GM18505 (cell line): Measurements from ENCODE around the gene NSD1.
"Not testable (repeated sequence)": the region's sequence is repeated elsewhere in the genome, so short reads cannot be mapped to it uniquely, and the experiment has no call there.

ENCODE experiments used
- ATAC-seq: cut with Tn5 transposase; IDR thresholded peaks from one replicate; pipeline ENCODE4 v1.9.1; 2021; ENCODE audit not compliant: unreplicated experiment
- POLR2A ChIP-seq: IDR thresholded peaks from 4 replicates; pipeline ENCODE4 v1.6.1; 2011; ENCODE audit warnings: borderline replicate concordance; ENCODE audit not compliant: insufficient read depth, insufficient read length; ENCODE audit errors: extremely low read depth

NSD1 gene

DNA sequence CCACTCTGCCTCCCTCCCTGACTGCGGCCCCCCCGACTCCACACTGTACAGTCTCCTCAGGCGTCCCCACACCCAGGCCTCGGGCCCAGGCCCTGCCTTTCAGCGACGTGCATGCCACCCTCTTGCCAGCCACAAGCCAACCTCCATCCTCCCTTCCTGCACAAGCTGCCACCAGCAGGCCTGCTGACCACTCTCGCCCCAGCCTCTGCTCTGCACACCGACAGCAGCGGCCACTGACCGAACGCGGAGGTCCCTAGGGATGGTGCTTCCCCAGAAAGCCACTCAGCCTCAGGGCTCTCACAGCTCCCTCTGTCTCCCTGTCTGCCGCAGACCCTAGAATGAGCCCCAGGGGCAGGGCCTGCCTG, 199.3 kb downstream of the NSD1 start:
- no peak for ATAC-seq
- TF ChIP-seq POLR2A: no peak

- no peak for ATAC-seq
- TF ChIP-seq POLR2A: no peak
Measured at GRCh38 chr5:177333420-177334154, 200.0 kb downstream of the NSD1 start.

DNA sequence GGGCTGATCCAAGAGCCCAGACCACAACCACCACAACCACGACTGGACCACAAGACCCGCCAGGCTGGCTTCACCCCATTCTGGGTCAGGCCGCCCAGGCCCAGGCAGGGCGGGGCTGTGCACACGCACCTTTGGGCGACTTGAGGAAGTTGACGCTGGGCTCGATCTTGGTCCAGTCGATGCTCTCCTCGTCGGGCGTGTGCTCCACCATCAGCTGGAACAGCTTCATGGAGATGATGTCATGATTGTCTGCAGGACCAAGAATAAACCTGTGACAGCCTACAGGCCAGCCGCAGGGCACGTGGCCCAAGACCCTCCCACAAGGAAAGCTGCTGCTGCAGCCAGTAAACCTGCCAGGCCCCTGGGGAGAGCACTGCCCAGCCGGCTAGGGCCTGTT, 200.6 kb downstream of the NSD1 start:
- no peak for TF ChIP-seq POLR2A

GRCh38 chr5:177334781-177335700, 201.5 kb downstream of the NSD1 start:
- no peak for ATAC-seq
- no peak for TF ChIP-seq POLR2A

More for the DNA sequence above, 200.6 kb downstream of the NSD1 start:
- no peak for ATAC-seq

DNA sequence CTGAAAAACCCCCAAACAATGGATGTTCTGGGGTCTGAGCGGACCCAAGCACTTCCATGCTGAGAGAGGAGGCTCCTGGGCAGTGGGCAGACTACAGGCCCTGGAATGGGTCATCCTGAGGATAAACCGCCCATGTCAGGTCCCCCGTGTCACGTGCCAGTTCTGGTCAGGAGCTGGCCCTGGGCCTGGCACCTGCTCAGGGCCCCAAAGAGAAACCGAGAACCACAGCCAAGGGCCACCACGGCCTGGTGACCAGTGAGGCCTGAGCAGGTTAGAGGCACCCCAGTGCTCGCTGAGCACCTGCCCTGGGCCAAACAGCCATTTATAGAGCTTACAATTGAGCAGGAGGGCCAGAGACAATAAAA, 202.1 kb downstream of the NSD1 start:
- no peak for ATAC-seq
- TF ChIP-seq POLR2A: no peak

DNA sequence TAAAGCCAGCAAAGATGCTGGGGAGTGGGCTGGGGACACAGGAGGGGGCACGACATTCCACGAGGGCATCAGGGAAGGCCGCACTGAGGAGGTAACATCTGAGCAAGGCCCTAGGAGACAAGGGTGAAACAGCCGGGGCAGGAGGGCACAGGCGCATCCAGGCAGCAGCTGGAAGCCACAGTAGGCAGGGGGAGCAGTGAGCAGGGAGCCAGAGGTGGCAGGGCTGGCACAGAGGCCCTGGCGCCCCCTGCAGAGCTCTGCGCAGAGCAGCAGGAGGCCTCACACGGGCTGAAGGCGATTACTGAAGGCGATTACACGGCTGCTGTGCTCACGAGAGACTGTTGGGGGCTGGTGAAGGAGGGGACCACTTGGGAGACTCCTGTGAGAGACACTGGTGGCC, 202.5 kb downstream of the NSD1 start:
- TF ChIP-seq POLR2A: no peak
- ATAC-seq: no peak

DNA sequence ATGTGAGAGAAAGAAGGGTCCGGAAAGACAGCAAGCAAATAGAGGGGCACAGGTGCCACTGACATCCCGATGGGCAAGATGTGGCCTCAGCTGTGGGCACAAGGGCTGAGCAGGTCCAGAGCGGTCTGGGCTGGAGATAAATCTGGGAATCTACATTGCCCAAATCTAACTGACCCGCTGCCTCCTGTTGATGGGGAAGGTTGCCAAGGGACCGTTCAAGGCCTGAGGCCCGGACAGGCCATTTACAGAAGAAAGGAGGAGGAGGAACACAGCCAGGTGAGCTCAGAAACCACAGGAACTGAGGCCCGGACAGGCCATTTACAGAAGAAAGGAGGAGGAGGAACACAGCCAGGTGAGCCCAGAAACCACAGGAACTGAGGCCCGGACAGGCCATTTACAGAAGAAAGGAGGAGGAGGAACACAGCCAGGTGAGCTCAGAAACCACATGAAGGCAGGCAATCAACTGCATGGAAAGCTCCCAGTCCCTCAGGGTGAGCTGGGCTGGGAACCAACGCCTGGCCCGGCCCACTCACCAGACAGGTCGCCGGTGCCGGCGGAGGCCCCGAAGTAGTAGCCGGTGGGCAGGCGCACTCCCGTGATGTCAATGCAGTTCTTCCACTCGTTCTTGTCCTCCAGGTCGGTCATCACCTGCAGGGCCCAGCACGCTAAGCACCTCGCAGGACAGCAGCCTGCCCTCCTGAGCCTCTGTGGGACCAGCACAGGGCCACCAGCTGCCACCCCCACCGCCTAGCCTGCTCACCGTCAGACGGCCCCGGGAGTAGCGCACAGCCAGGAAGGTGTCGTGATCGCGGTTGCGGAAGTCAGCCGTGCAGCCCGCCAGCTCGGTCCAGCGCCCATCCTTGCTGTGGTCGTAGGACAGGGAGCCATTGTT, 203.3 kb downstream of the NSD1 start:
- TF ChIP-seq POLR2A: no peak
- ATAC-seq: no peak

DNA sequence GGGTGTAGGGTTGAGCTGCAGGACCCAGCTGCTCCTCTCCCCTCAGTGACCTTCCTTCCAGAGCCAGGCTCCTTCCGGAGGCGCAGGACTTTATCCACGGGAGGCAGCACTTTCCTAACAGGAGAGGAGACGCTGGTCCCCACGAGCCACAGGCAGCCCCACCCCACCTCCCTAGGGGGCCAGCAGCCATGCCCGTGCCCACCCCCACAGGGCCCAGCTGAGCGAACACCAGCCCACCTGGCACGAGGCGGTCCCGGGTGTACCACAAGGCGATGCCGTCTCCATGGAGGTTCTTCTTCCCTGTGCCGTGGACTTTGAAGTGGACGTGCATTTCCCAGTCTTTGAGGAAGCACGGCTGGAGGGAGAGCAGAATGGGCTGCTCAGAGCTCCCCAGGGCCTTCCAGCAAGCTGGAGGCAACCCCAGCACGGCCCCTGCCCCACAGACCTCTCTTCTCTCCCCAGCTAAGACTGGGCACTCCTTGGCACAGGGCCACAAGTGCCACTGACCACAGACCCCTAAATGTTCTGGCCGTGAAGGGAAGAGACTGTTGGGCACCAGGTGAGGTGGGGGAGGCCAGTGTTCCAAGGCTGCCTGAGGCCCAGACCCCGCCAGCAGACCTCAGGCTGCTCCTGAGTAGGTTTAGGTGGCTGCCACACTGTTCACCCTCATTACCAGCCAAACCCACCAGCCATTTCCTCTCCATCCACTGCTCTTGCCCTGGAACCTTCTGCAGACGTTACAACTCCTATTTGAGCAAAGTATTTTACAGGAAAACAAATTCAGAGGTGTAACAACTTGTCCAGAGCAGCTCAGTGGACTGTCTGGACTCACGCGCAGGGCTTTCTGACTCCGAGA, 204.9 kb downstream of the NSD1 start:
- ATAC-seq: no peak
- no peak for TF ChIP-seq POLR2A

- no peak for ATAC-seq
- no peak for TF ChIP-seq POLR2A
Measured at GRCh38 chr5:177339107-177339638, 205.6 kb downstream of the NSD1 start.

DNA sequence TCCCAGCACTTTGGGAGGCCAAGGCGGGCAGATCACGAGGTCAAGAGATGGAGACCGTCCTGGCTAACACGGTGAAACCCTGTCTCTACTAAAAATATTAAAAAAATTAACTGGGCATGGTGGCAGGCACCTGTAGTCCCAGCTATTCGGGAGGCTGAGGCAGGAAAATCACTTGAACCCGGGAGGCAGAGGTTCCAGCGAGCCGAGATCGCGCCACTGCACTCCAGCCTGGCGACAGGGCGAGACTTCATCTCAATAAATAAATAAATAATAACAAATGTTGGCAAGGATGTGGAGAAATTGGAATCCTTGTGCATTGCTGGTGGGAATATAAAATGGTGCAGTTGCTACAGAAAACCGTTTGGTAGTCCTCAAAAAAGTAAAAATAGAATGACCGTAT, 209.4 kb downstream of the NSD1 start:
- not testable (repeated sequence) for ATAC-seq

- TF ChIP-seq POLR2A: no peak
Measured at GRCh38 chr5:177343777-177344176, 210.2 kb downstream of the NSD1 start.

GRCh38 chr5:177344891-177345290, 211.3 kb downstream of the NSD1 start:
- ATAC-seq: no peak
- no peak for TF ChIP-seq POLR2A

More at GRCh38 chr5:177343777-177344176, 210.2 kb downstream of the NSD1 start:
- no peak for ATAC-seq
